Adrenal gland (tissue), 5 donors: ENCODE measurements around the gene STXBP3.

ENCODE experiments used
- CTCF ChIP-seq, 6 experiments: fragments of 450-650 bp in 4 of 6; fragments of 200-600 bp in 2 of 6; sonication (generic) in 1 of 6; IDR thresholded peaks; 1 replicate in 5 of 6; 2 replicates in 1 of 6; pipeline versions ENCODE4 v1.5.1 to v1.8.0; 2016 to 2021; ENCODE audit warnings: antibody characterized with exemption in 6 of 6, mild to moderate bottlenecking in 2 of 6, moderate library complexity in 1 of 6
- POLR2A ChIP-seq, 2 donors: fragments of 450-650 bp; IDR thresholded peaks; one replicate each; pipeline ENCODE4 v1.6.1; 2017; ENCODE audit warnings: antibody characterized with exemption in 2 of 2, mild to moderate bottlenecking in 2 of 2, moderate library complexity in 1 of 2
- donor health status: DM: no; HTN: no; CAD: no.

DNA sequence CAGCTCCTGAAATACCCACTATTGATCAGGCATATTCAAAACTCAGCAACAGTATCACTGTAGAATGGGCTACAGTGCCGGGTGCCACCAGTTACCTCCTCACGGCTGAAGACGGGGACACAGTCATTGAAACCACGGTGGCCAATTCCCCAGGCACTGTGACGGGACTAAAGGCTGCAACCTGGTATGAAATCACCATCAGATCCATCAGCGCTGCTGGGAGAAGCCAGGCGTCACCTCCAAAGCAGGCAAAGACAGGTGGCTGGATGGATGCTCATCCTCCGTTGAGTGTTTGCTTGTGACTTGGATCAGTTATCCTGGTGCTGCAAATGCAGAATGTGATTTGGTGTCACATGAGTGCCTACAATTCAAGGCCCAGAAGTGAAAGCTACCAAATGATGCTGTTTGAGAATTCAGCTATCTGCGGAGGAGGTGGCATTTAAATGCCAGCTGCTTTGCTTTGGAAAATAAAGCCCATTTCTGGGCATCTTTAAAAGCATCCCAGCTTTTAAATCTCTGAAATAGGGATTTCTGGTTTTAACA is 28.6 kb upstream of the STXBP3 start:
- TF ChIP-seq CTCF (IDR thresholded peaks at IDR 0.05) = no peak
- no peak for TF ChIP-seq POLR2A (IDR thresholded peaks at IDR 0.05)
